ENCODE results near the gene LAMC3.
A peak's percentile ranks its signal among the peaks of the same experiment; 100 is the strongest.

Gene LAMC3

DNA sequence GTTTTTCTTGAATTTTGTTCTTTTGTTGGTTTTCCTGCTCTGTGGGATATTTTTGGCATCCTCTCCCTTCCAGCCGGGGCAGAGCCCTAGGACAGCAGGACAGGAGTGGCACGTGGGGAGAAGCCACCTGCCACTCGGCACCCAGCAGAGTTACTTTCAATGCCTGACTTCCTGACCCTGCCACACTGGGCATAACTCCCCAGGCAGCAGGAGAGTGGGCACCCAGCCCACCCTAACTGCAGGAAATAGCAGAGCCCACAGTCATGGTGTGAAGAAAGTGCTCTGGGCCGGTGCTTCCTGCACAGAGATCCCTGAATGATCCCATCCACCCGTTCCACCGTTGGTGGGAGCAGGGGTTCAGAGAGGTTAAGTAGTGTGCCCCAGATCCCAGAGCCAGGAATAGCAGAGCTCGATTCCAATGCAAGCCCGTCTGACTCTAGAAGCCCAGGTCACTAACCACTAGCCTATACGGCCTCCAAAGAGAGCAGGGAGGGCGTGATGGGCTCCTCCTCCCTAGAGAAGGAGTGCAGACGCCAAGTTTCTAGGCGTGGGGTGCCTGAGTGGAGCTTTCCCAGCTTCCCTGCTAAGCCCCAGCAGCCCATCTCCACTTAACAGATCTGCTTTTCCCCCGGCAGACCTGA is 108.3 kb downstream of the LAMC3 start:
- no peak for DNase-seq (ENCODE audit: low spot score)

DNA sequence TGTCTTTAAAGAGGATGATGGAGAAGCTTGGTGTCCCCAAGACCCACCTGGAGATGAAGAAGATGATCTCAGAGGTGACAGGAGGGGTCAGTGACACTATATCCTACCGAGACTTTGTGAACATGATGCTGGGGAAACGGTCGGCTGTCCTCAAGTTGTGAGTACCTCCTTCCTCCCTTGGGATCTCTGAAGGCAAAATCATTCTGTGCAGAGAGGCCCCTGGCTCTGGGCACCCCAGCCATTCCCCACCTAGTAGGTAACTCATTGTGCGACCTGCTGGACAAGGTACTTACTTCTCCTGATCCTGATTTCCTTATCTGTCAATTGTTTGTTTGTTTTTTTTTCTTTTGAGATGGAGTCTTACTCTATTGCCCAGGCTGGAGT is 108.8 kb downstream of the LAMC3 start:
- DNase-seq (ENCODE audit: low spot score), result no peak

DNA sequence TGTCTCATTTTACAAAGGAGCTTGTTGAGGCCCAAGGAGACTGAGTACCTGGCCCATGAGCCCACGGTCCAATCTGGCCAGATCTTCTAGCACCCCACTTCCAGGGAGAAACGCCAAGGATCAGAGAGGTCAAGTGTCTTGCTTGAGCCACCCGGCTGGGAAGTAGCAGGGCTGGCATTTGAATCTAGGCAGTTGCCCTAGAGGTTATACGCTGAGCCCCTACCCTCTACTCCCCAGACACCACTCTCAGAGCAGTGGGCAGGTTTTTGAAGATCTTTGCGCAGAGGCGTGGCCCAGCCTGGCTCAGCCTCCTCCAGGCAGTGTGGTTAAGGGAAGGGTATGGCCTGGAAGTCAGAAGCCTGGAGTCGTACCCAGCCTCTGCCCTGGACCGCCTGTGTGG is 110.6 kb downstream of the LAMC3 start:
- no peak for DNase-seq (ENCODE audit: low spot score)

DNA sequence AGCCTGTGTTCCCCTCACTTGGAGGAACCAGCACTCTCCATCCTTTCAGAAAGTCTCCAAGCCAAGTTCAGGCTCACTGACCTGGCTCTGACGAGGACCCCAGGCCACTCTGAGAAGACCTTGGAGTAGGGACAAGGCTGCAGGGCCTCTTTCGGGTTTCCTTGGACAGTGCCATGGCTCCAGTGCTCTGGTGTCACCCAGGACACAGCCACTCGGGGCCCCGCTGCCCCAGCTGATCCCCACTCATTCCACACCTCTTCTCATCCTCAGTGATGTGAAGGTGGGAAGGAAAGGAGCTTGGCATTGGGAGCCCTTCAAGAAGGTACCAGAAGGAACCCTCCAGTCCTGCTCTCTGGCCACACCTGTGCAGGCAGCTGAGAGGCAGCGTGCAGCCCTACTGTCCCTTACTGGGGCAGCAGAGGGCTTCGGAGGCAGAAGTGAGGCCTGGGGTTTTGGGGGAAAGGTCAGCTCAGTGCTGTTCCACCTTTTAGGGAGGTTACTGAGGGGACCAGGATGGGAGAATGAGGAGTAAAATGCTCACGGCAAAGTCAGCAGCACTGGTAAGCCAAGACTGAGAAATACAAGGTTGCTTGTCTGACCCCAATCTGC is 111.8 kb downstream of the LAMC3 start:
- no peak for DNase-seq (ENCODE audit: low spot score)

DNA sequence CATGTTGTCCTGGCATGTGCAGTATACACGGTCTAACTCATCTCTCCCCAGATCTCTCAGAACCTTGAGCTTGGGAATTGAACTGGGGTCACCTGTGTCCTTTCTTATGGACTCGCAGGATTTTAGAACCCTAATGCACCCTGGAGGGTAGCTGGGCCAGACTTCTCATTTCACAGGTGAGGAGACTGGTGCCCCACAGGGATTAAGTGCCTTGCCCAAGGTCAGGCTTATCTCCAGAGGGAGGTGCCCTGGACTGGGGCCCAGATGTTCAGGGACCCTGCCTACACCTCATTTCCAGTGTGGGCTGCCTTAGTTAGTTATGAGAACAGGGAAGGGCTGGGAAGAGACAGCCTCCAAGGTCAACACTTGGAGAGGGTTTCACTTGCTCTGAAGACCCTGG is 112.4 kb downstream of the LAMC3 start:
- DNase-seq (ENCODE audit: low spot score), result no peak

DNA sequence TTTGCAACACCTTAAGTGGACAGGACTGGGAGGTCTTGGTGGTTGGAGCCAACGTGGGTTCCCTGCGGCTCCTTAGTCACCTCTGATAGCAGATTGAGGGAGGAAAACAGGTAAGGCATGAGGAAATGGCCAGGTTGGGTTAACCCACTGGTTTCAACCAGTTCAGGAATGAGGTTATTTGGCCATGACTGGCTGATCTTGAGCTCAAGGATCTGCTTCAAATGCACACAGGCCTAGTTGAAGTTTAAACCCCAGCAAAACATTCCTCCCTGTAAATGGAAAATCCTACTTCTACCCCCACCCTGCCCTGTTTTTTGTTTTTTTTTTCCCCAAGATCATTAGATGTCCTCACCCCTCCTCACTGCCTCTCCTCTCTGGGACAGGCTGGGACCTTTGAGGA is 113.2 kb downstream of the LAMC3 start:
- DNase-seq (ENCODE audit: low spot score), result no peak

DNA sequence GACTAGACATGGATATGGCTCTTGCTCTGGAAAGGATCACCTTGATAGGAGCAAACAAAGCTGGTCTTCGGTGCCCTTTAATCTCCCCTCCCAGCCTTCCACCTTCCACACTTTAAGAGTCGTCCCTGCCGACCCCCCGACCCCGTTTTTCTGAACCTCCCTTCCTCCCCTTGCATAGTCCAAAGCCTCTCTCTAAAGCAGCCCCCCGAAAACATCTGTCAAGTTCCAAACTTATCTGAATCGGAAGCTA is 116.0 kb downstream of the LAMC3 start:
- no peak for DNase-seq (ENCODE audit: low spot score)

DNA sequence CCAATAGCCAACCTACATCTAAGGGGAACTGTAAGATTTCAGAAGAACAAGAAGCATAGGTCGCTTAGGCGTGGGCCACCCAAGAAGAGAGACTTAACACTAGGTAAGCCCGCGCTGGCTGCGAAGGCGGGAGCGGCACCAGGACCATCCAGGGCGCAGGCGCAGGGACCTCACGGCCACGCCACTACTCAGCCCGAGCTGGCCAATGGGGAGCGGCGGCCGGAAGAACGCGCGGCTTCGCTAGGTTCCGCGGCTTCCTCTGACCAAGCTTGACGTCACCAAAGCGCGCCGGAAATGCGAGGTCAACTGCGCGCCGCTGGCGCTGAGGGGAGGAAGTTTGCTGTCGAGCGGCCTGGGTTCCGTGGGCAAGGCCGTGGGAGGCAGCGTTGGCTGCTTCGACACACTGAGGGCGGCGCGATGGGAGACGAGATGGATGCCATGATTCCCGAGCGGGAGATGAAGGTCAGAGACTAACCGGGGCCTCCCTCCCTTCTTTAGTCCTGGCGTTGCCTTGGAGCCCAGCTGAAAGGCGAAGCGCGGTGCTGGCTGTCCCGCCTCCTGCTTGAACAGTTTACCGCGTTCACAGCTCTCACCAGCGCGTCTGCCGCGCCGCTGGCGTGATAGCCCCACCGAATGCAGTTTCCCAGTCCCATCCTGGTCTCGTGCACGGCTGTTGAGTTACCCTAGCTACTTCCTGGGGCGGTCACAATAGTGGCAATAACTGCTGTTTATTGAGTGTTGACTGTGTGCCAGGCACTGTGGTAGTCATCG is 116.5 kb downstream of the LAMC3 start, which contains the start of gene NUP214:
NUP214 (plus strand) TSS at position 299 of the 771 bp plus-strand sequence; CDS start at position 418, 119 bp downstream.
- peak; percentile 99 for DNase-seq (ENCODE audit: low spot score)

DNA sequence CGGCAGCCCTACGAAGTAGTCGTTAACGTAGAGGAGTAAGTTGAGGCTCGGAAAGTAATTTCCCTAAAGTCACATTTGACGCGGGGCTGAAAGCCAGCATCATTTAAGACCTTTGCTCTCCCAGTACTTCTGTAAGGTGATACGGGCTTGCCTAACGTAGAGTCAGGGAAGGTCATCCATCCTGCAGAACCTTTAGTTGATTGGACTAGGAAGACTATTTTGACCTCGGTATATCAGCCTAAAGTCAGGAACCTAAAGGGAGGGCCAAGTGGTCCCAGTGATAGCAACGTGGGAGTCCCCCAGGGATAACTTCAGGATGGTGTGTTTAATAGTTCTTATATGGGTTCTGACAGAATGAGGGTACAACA is 117.1 kb downstream of the LAMC3 start:
- DNase-seq (ENCODE audit: low spot score), result no peak

DNA sequence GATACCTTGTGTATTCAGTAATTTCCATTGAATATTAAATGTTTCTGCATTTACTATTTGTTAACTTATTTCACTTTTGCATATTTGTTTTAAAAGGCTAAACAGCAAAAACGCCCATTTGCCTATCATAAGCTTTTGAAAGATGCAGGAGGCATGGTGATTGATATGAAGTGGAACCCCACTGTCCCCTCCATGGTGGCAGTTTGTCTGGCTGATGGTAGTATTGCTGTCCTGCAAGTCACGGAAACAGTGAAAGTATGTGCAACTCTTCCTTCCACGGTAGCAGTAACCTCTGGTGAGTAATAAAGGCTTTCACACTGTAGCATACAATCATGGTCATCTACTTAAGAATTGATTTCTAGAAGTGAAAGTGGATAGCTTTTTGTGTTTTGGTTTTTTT is 120.2 kb downstream of the LAMC3 start:
- no peak for DNase-seq (ENCODE audit: low spot score)

DNA sequence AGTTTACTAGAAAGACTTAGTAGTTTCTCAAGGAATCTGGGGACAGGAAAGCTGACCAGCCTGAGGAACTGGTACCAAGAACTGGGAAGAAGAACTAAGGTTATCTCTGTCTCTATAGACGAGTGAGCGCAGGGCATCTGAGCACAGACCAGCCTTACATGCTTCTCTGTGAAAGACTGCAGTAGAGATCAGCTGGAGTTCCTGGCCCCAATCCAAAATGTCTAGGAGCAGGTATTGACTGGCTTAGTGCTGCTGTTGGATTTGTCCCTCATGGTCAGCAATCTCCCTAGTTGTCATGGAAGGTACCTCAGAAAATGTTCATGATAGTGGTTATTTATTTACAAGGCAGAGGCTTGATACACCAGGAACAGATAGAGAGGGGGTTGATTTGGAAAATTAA is 129.7 kb downstream of the LAMC3 start:
- no peak for DNase-seq (ENCODE audit: low spot score)

DNA sequence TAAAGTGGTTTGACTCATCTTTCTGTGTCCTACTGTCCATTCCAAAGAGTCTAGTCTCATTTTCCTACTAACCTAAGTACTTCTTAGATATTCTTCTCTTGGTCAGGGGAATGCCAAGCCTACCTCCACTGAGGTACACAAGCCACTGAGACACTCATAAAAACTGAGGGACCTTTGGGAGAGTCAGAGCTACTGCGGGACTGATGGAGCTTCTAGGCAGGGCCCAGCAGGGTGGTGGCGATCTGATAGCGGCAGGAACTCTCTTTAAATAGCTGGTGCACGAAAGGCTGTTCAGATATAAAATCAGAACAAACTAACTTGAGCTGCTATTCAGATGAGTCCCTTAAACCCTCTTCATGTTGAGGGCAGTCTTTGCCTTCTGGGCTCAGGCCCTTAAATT is 131.1 kb downstream of the LAMC3 start:
- DNase-seq (ENCODE audit: low spot score), result no peak

DNA sequence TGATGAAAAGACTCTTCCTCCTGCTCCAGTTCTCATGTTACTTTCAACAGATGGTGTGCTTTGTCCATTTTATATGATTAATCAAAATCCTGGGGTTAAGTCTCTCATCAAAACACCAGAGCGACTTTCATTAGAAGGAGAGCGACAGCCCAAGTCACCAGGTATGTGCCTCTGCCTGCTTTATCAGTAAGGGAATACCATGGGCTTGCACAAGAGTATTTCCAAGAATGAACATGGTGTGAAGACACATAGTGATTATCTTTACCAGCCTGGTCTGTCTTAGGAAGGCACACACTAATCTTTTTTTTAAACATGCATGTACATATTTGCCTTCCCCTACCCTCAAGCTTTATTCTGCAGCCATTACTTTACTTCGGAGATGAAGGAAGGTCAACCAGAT is 131.6 kb downstream of the LAMC3 start:
- DNase-seq (ENCODE audit: low spot score), result no peak

DNA sequence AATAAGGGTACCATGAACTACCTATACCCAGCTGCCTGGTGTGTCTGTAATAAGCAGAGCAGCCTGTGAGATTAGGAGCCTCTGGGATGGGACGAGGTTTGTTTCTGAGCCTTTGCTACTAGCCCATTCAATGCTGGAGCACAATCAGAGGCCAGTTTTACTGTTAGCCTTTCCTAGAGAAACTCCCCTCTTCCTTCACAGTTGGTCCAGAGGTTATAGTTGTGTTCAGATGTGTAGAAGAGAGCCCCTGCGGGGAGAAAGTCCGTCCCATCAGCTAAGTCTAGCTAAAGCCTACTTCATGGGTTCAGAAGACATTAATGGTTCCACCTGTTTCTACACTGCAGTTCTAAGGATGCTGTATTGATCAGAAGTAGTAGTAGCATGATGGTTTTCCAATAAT is 133.2 kb downstream of the LAMC3 start:
- DNase-seq (ENCODE audit: low spot score), result no peak

Data from AG08396 (cell line).